Right cardiac atrium (tissue), 5 donors: ENCODE measurements around the gene NAE1. TPM values are rescaled to one million over a fixed set of nuclear protein-coding genes. Genes with fewer than 3 reads are reported as not detected.

ENCODE experiments used
- ATAC-seq, 2 donors: fragments of 200-7000 bp; cut with Tn5 transposase; one replicate each; pipeline versions ENCODE4 v1.8.0 to v1.9.1; 2020; ENCODE audit warnings: moderate library complexity in 2 of 2, mild to moderate bottlenecking in 1 of 2
- DNase-seq, 3 donors: peaks; one replicate each; pipeline ENCODE4 v3.0.0-alpha.2; 2020
- H3K27ac ChIP-seq: one replicate; pipeline ENCODE4 v1.5.1; 2013; ENCODE audit warnings: mild to moderate bottlenecking, low read length, control low read depth, moderate library complexity
- H3K27me3 ChIP-seq: one replicate; pipeline ENCODE4 v1.6.1; 2013; ENCODE audit not compliant: control insufficient read depth, insufficient read depth
- H3K4me1 ChIP-seq: one replicate; pipeline ENCODE4 v1.6.1; 2013; ENCODE audit warnings: low read length; ENCODE audit not compliant: control insufficient read depth, insufficient read depth
- H3K4me3 ChIP-seq: one replicate; pipeline ENCODE4 v1.5.1; 2013; ENCODE audit warnings: low read length, control low read depth
- H3K9me3 ChIP-seq: one replicate; pipeline ENCODE4 v1.6.1; 2013; ENCODE audit warnings: low read length; ENCODE audit not compliant: control insufficient read depth
- WGBS: extraction: QIAGEN DNeasy Blood & Tissue Kit; methylation state at CpG from one replicate; pipeline ENCODE4 v1.1.7; 2013; 5-methylcytosine and 5-hydroxymethylcytosine counted together
- intact Hi-C, 4 donors: fragments of 100-400 bp; cut with DNase I; formaldehyde crosslinking; loops; one replicate each; pipeline versions ENCODE4 v1.11.0 to v1.14.0; 2022 to 2023
- polyA plus RNA-seq: library from polyadenylated mRNA; stranded (reverse); fragments of 200-250 nt; gene quantifications from one replicate; pipeline ENCODE4 v1.2.3, GENCODE V29; 2013
- total RNA-seq, 4 donors: library from RNA; stranded (reverse); fragmentation: NEBNext Ultra II Directional; extraction: Animal tissue kit (Norgen Biotek cat#: 25700); gene quantifications; one replicate each; pipeline ENCODE4 v1.2.1, GENCODE V29; 2021
- donor health status: healthy with polysubstance abuse.
- donor health status: DM: no; HTN: yes; CAD: no.
- donor health status: DM: no; HTN: no; CAD: no.
- donor health status: DM: no; HTN: yes; CAD: no; lungs with severe emphysema.
- donor health status: DM: yes; HTN: yes; CAD: no.

The NAE1 gene
- total and polyA plus RNA-seq, 5 donors: 26.2 to 35.6 (median 31.1) TPM

DNA sequence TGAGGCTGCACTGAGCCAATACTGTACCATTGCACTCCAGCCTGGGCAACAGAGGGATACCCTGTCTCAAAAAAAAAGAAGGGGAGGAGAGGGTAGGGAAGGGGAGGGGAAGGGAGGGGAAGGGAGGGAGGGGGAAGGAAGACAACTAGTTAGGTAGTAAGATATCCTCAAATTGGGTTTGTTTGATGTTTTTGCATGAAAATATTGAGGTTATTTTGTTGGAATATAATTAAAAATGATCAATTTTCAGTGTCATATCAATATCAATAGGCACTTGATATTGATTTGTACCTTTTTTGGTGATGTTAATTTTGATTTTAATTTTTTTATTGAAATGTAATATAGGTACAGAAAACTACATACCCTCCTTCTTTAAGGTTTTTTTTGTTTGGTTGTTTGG is 32.9 kb upstream of the NAE1 start:
- Histone ChIP-seq H3K4me3 (no peak overlapping the region), H3K4me1 (no peaks in the 10 kb centered on the region), H3K27me3 (no peaks in the 10 kb centered on the region), H3K27ac (no peak overlapping the region), H3K9me3 (no peaks in the 10 kb centered on the region)
- intact Hi-C loops: no loop called here
- ATAC-seq (no peak), DNase-seq (no peak)

GRCh38 chr16:66862023-66862520 is 31.3 kb upstream of the NAE1 start:
- H3K9me3 ChIP-seq: no peaks in the 10 kb centered on the region
- H3K4me3 ChIP-seq: no peak overlapping the region
- no peaks in the 10 kb centered on the region for H3K27me3 ChIP-seq
- H3K4me1 ChIP-seq: no peaks in the 10 kb centered on the region
- intact Hi-C loops: no loop called here
- DNase-seq (peak in 1 of 3 donors; percentile 32), ATAC-seq (no peak)
- 91% methylated on average over 8 of the region's 8 CpGs for WGBS
- H3K27ac ChIP-seq: no peak overlapping the region

GRCh38 chr16:66859397-66860068 is 28.8 kb upstream of the NAE1 start:
- Histone ChIP-seq H3K4me1 (no peaks in the 10 kb centered on the region), H3K27ac (no peak overlapping the region), H3K9me3 (no peaks in the 10 kb centered on the region), H3K27me3 (no peaks in the 10 kb centered on the region), H3K4me3 (no peak overlapping the region)
- intact Hi-C loops: no loop called here
- 76% methylated on average over 3 of the region's 3 CpGs for WGBS
- DNase-seq (peak in 1 of 3 donors; percentile 6), ATAC-seq (no peak)

- intact Hi-C loops: no loop called here
- 40% methylated on average over 4 of the region's 4 CpGs for whole genome bisulfite sequencing
- Histone ChIP-seq H3K4me3 (no peak overlapping the region), H3K27ac (no peak overlapping the region), H3K9me3 (no peaks in the 10 kb centered on the region), H3K27me3 (no peaks in the 10 kb centered on the region), H3K4me1 (no peaks in the 10 kb centered on the region)
- DNase-seq (peak; percentile 75 to 89 (median 86)), ATAC-seq (peak; percentile 85 to 90)
Measured at GRCh38 chr16:66858740-66859396, 28.1 kb upstream of the NAE1 start.

DNA sequence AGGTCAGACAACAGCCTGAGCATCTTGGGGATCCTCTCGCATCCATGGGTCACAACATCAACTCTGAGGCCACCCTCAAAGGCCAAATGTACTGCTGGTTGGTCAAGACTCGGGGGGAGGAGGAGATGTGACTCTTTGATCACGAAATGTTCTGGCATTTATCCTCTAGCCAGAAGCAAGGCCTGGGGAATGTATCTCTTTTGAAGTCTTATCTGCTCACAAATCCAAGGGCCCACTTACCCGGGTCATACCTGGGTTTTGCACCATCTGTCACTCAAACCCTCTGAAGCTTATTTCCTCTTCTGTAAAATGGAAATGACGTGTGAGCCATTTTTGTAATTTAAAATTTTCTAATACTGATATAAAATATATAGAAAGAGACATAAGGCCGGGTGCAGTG is 26.7 kb upstream of the NAE1 start:
- Histone ChIP-seq H3K4me1 (no peaks in the 10 kb centered on the region), H3K9me3 (no peaks in the 10 kb centered on the region), H3K4me3 (no peak overlapping the region), H3K27ac (no peak overlapping the region), H3K27me3 (no peaks in the 10 kb centered on the region)
- 76% methylated on average over 6 of the region's 6 CpGs for WGBS
- intact Hi-C loops: no loop called here
- ATAC-seq (no peak), DNase-seq (no peak)

DNA sequence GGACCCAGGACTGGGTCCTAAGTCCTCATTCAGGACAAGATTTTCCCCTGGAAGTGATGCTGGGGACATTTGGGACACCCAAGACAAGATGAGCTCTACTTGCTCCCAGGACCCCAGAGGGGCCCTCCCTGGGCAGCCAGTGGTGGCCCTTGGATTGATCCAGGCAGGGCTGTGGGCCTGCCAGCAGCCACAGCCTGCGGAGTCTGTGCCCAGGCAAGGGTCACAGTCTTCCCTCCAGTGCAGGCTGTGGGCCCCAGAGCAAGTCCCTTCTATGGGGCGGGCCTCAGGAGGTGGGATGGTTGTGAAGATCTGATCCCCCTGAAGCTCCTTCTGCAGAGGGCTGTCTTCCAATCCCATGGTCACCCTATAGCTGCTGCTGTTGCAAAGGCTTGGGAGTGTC is 26.0 kb upstream of the NAE1 start:
- no peak for DNase-seq
- ATAC-seq: no peak
- intact Hi-C loops: no loop called here
- Histone ChIP-seq H3K4me1 (no peaks in the 10 kb centered on the region), H3K27ac (no peak overlapping the region), H3K4me3 (no peak overlapping the region), H3K9me3 (no peaks in the 10 kb centered on the region), H3K27me3 (no peaks in the 10 kb centered on the region)
- WGBS: 97% methylated on average over 2 of the region's 2 CpGs

GRCh38 chr16:66856184-66856730 is 25.5 kb upstream of the NAE1 start:
- WGBS: 90% methylated on average over 6 of the region's 6 CpGs
- DNase-seq (no peak), ATAC-seq (no peak)
- Histone ChIP-seq H3K27me3 (no peaks in the 10 kb centered on the region), H3K27ac (no peak overlapping the region), H3K4me3 (no peak overlapping the region), H3K4me1 (no peaks in the 10 kb centered on the region), H3K9me3 (no peaks in the 10 kb centered on the region)
- intact Hi-C loops: no loop called here

DNA sequence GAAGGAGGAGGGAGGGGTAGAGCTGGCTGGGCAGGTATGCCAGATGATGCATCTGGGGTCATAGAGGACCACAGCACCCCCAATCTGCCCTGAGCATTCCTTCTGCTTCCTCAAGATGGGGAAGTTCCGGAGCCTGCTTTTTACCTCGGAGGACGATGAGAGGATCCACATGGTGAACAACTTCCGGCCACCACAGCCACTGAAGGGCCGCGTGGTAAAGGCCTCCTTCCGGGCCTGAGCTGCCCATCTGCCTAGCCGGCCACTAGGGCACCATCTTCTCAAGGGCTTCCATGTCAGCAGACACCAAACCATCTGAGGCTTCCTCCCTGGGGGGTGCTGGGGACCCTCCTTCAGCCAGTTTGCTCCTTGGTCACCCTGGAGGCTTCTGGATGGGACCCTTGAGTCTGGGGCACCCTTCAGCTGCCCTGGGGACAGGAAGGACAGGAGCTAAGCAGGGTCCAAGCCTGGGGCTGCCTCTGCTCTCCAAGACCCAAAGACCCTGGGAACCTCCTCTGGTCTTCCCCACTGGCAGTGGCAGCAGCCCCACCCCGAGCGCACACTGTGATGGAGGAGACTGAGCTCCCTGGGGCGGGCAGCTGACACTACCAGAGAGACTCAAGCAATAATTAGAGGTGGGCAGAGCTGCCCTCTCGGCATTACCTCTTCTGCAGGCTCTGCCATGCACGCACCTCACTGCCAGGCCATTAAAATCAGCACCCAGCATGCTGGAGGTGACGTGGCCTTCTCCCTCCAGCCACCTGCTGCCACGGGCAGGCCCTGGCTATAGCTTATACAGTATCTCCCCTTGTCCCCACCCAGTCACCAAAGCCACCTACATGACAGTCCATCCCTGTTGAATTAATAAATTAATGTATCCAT is 22.7 kb upstream of the NAE1 start:
- DNase-seq: no peak
- no peak for ATAC-seq
- H3K27me3 ChIP-seq: no peaks in the 10 kb centered on the region
- no peaks in the 10 kb centered on the region for H3K4me1 ChIP-seq
- H3K27ac ChIP-seq: no peak overlapping the region
- intact Hi-C loops: no loop called here
- H3K9me3 ChIP-seq: no peaks in the 10 kb centered on the region
- 75% methylated on average over 15 of the region's 15 CpGs for WGBS
- H3K4me3 ChIP-seq: no peak overlapping the region

DNA sequence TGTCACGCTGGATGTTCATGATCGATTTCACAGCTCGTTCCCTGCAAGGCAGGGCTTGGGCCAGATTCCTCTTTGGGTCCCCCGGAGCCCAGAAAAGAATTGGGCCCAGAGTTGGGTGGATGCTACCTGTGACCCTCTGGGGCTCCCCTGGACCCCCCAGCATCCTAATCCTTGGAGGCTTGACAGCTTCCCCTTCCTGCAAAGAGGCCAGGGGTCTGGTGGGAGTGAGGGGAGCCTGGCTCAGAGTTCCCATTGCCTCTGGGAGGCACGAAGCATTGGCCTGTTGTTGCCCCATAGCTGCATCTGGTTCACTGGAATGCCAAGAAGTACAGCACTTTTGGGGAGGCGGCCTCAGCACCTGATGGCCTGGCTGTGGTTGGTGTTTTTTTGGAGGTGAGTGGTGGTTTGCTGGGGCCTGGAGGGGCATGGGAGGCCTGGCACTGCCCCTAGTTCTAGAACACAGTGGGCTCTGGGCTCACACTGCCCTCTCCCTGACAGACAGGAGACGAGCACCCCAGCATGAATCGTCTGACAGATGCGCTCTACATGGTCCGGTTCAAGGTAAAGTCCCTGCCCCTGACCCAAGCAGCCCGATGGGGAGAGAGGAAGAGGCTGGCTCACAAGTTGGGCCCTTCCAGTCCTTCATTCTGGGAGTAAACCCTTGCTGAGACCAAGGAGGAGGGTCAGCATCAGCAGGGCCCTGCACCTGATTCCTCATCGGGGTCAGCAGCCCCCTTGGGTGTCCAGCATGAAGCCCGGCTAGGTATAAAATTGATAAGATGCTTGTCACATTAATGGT is 20.6 kb upstream of the NAE1 start:
- no peaks in the 10 kb centered on the region for H3K4me1 ChIP-seq
- intact Hi-C loops: no loop called here
- ATAC-seq (no peak), DNase-seq (no peak)
- H3K27me3 ChIP-seq: no peaks in the 10 kb centered on the region
- no peak overlapping the region for H3K4me3 ChIP-seq
- no peak overlapping the region for H3K27ac ChIP-seq
- H3K9me3 ChIP-seq: no peaks in the 10 kb centered on the region
- 84% methylated on average over 13 of the region's 13 CpGs for WGBS

DNA sequence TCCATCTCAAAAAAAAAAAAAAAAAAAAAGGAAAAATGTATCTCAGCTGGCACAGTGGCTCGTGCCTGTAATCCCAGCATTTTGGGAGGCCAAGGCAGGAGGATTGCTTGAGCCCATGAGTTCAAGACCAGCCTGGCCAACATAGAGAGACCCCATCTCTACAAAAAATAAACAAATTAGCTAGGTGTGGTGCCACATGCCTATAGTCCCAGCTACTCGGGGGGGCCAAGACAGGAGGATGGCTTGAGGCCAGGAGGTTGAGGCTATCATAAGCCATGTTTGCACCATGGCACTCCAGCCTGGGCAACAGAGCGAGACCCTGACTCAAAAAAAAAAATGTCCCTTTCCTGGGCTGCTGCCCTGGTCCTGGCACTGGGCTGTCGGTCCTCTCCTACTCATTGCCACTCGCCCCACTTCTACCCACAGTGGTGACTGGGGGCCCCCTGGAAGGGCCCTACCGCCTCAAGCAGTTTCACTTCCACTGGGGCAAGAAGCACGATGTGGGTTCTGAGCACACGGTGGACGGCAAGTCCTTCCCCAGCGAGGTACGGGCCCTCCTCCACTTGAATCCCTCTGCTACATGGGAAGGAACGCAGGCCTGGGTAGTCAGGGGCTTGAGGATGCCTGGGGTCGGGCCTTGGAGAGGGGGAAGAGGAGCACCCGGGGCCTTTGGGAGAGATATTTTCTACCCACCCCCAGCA is 19.5 kb upstream of the NAE1 start:
- ATAC-seq: no peak
- H3K27ac ChIP-seq: no peak overlapping the region
- no peaks in the 10 kb centered on the region for H3K4me1 ChIP-seq
- intact Hi-C loops: no loop called here
- DNase-seq: peak in 1 of 3 donors; percentile 11
- H3K9me3 ChIP-seq: no peaks in the 10 kb centered on the region
- 88% methylated on average over 14 of the region's 14 CpGs for WGBS
- H3K27me3 ChIP-seq: no peaks in the 10 kb centered on the region
- H3K4me3 ChIP-seq: no peak overlapping the region
